Colonic mucosa (tissue), 4 donors: ENCODE data around the gene INPP5A. TPM values are rescaled to one million over a fixed set of nuclear protein-coding genes. Genes with fewer than 3 reads are reported as not detected.

Experiments
- DNase-seq: peaks from one replicate; pipeline ENCODE4 v3.0.0-alpha.2; 2020
- H3K27ac ChIP-seq: fragments of 200-600 bp; one replicate; pipeline ENCODE4 v1.8.0; 2021
- H3K27me3 ChIP-seq: fragments of 200-600 bp; one replicate; pipeline ENCODE4 v1.8.0; 2021
- H3K36me3 ChIP-seq: fragments of 200-600 bp; one replicate; pipeline ENCODE4 v1.8.0; 2021
- H3K4me1 ChIP-seq: fragments of 200-600 bp; one replicate; pipeline ENCODE4 v1.8.0; 2021; ENCODE audit warnings: mild to moderate bottlenecking
- H3K4me3 ChIP-seq: fragments of 200-600 bp; one replicate; pipeline ENCODE4 v1.8.0; 2021
- H3K9ac ChIP-seq, 2 donors: one replicate each; pipeline ENCODE4 v1.7.0; 2013; ENCODE audit warnings: control low read depth in 2 of 2, low read depth in 2 of 2, low read length in 2 of 2
- H3K9me3 ChIP-seq: fragments of 200-600 bp; one replicate; pipeline ENCODE4 v1.8.0; 2021
- CTCF ChIP-seq: fragments of 200-600 bp; IDR thresholded peaks from one replicate; pipeline ENCODE4 v1.8.0; 2022; ENCODE audit warnings: antibody characterized with exemption, mild to moderate bottlenecking
- intact Hi-C: fragments of 100-400 bp; cut with DNase I; formaldehyde crosslinking; loops from one replicate; pipeline ENCODE4 v1.14.1; 2022
- total RNA-seq, 2 donors: library from RNA; stranded (reverse); fragmentation: NEBNext Ultra II Directional in 1 of 2; extraction: Animal tissue kit (Norgen Biotek cat#: 25700) in 1 of 2; gene quantifications; one replicate each; pipeline ENCODE4 v1.2.1, GENCODE V29; 2021
- donor health status: healthy.
- donor health status: DM: no; HTN: no; CAD: no.
- donor health status: DM: no; HTN: no; CAD: no.

Gene INPP5A
- total RNA-seq, 2 donors from 2014 or later: 29.9 to 41.5 TPM

DNA sequence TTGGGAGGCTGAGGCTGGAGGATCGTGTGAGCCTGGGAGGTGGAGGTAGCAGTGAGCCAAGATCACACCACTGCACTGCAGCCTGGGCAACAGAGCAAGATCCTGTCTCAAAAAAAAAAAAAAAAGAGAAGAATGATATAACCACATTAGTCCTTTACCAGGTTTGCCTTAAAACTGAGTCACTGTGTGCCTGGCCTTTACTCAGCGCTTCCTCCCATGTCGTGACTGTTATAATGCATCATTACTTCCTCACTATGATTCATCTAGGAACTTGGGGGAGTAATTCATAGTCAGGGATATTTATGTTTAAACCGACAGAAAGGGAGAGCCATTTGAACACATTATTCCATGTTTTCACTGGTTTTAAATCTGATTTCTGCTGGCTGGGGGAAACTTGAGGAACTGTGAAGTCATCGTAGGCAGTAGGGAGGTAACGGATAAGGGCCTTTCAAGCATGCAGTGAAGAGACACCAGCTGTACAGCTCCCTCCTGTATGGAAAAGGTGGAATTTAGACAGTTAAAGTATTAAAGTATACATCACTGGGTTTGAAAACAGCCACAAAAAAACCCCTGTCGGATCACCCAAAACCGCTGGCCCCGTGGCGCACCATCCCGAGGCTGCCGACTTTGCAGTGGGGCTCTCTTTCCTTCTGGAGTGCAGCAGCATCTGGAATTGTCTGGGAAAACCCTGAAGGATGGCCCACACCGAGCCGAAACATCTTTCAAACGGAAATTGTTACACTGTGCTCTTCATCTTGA is 128.5 kb downstream of the INPP5A start:
- H3K36me3 ChIP-seq: no peaks in the 10 kb centered on the region
- intact Hi-C loops: no loop called here
- no peak overlapping the region for H3K4me3 ChIP-seq
- H3K9ac ChIP-seq: no peak overlapping the region
- no peaks in the 10 kb centered on the region for H3K4me1 ChIP-seq
- no peak for DNase-seq
- H3K9me3 ChIP-seq: no peaks in the 10 kb centered on the region
- H3K27me3 ChIP-seq: no peaks in the 10 kb centered on the region
- TF ChIP-seq CTCF: no peak
- no peak overlapping the region for H3K27ac ChIP-seq

DNA sequence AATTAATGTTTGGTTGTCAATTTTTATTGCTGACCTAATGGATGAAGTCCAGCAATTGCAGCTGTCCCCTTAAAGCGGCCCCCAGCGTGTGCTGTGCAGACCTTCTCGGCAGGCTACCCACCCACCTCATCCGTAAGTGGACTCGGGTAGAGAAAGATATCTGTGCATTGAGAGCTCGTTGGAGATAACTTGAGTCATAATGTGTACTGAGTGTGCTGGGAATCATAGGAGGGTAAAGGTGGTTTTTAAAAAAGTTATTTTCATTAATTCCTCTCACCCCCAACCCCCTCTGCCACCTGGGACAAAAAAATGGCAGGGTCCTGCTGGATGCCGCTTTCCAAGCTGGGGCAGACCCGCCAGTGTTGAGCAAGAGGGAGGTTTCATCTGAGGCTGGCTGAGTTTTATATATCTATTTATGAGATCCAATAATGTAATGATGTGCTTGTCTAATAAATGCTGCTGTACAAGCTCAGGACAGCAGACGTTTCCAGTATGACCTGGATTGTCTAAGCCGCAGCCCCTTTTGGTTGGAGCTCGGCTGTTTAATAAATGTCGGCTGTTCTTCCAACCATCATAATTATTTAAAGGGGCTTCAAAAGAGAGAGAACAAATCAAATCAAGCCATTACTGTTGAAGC is 129.2 kb downstream of the INPP5A start:
- Histone ChIP-seq H3K4me3 (no peak overlapping the region), H3K4me1 (no peaks in the 10 kb centered on the region), H3K27me3 (no peaks in the 10 kb centered on the region), H3K9me3 (no peaks in the 10 kb centered on the region), H3K9ac (no peak overlapping the region), H3K27ac (no peak overlapping the region), H3K36me3 (no peaks in the 10 kb centered on the region)
- DNase-seq: no peak
- intact Hi-C loops: no loop called here
- TF ChIP-seq CTCF: no peak

DNA sequence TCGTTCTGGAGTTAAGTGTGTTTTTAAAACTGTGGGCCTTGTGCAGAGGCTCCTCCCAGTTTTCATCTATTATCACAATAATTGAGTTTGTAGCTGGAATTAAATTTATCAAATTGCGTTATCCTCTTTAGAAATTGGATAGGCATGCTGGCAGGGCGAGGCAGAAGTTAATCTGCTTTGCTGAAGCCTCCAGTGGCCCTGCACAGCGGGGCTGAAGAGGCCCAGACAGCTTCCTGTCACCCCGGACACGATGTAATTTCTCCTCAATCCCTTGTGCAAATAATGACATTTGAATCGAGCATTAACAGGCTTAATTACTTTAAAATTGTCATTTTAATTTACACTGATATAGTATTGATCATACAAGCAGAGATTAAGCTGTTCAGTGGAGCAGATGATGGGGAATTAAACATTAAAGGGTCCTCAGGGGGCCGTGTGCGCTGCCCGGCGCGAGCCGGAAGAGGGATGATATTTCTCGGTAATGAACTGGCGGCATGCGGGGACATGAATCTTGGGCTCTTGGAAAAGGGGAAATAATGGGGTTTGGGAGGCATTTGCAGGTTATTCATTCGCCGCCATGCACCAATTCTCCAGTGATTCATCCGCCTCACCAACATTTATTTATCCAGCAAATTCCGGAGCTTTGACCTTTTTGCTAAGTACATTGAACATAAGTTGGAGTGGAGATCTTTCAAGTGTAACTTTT is 129.9 kb downstream of the INPP5A start:
- Histone ChIP-seq H3K27me3 (no peaks in the 10 kb centered on the region), H3K27ac (no peak overlapping the region), H3K9ac (no peak overlapping the region), H3K4me3 (no peak overlapping the region), H3K4me1 (no peaks in the 10 kb centered on the region), H3K36me3 (no peaks in the 10 kb centered on the region), H3K9me3 (no peaks in the 10 kb centered on the region)
- intact Hi-C loops: no loop called here
- no peak for TF ChIP-seq CTCF
- no peak for DNase-seq

GRCh38 chr10:132668048-132668394 is 130.4 kb downstream of the INPP5A start:
- no peak for TF ChIP-seq CTCF
- H3K36me3 ChIP-seq: no peaks in the 10 kb centered on the region
- no peak overlapping the region for H3K27ac ChIP-seq
- H3K4me3 ChIP-seq: no peak overlapping the region
- no peak overlapping the region for H3K9ac ChIP-seq
- intact Hi-C loops: no loop called here
- H3K9me3 ChIP-seq: no peaks in the 10 kb centered on the region
- no peak for DNase-seq
- H3K27me3 ChIP-seq: no peaks in the 10 kb centered on the region
- H3K4me1 ChIP-seq: no peaks in the 10 kb centered on the region

DNA sequence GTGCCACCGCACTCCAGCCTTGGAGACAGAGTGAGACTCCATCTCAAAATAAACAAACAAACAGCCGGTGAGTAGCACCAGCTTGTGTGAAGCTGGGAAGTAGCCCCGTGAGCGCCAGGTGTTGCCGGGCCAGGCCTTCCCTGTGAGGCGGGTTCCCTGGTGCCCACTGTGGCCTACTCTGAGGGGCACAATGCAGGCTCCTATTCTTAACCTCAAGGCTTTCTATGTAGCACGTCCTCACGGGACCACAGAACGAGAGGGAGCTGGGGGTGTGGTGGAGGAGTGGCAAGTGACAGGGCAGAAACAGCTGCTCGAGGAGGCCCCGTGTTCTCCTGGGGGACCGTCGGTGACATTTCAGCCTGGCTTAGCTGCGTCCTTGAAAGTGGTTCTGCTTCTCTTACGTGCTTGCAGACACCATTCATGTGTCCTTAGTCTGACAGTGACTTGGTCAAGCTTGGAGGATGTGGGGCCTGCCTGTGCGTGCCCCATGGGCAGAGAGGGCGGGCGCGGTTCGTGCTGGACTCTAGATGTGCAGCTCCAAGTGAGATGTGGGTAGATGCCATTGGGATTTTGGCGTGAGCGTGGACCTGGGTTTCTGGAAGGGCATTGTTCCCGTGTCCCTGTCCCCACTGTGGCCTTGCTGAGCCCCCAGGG is 131.7 kb downstream of the INPP5A start:
- no peak for DNase-seq
- intact Hi-C loops: no loop called here

More for the DNA sequence above, 131.7 kb downstream of the INPP5A start:
- Histone ChIP-seq H3K4me1 (no peaks in the 10 kb centered on the region), H3K4me3 (no peak overlapping the region), H3K9ac (no peak overlapping the region), H3K36me3 (no peaks in the 10 kb centered on the region), H3K27ac (no peak overlapping the region), H3K27me3 (no peaks in the 10 kb centered on the region), H3K9me3 (no peaks in the 10 kb centered on the region)
- no peak for TF ChIP-seq CTCF
